GM12878 (cell line): ENCODE data around the gene TREM1. TPM values are rescaled to one million over a fixed set of nuclear protein-coding genes. Genes with fewer than 3 reads are reported as not detected.

Experiments
- ATAC-seq: fragments of 200-7000 bp; cut with Tn5 transposase; 3 replicates; pipeline ENCODE4 v1.9.1; 2020; ENCODE audit warnings: mild to moderate bottlenecking, moderate library complexity
- BruUV-seq: library from RNA; stranded (reverse); fragments of 400-500 nt; replicated peaks from 2 replicates; lab custom pipeline; 2021; lab: Mats Ljungman, UMichigan
- CTCF ChIA-PET: fragments of 300-600 bp; sonication (Branson Sonifier 250); formaldehyde crosslinking; extraction: SDS; loops from one replicate; lab custom pipeline; 2021; ENCODE audit warnings: inconsistent platforms; lab: Yijun Ruan, JAX
- POLR2A ChIA-PET: fragments of 350-600 bp; formaldehyde crosslinking; extraction: SDS; loops from one replicate; lab custom pipeline; 2021; ENCODE audit warnings: inconsistent platforms; lab: Charles Lee
- RAD21 ChIA-PET: fragments of 300-600 bp; sonication (Branson Sonifier 250); formaldehyde crosslinking; loops from one replicate; lab custom pipeline; 2023; ENCODE audit warnings: antibody characterized with exemption; ENCODE audit not compliant: unreplicated experiment; lab: Charles Lee
- SMC1A ChIA-PET: fragments of 300-600 bp; sonication (Branson Sonifier 250); formaldehyde crosslinking; loops from one replicate; lab custom pipeline; 2023; ENCODE audit not compliant: unreplicated experiment, uncharacterized antibody; lab: Charles Lee
- DNase-seq: peaks from one replicate; pipeline ENCODE4 v3.0.0-alpha.2; 2011; ENCODE audit warnings: low read depth, low spot score
- FAIRE-seq: peaks from 3 replicates; lab custom pipeline; 2011; peaks lifted over from hg19 to GRCh38; lab: Jason Lieb, UNC
- H2AFZ ChIP-seq: 2 replicates; pipeline ENCODE4 v1.6.0; 2011; ENCODE audit warnings: low read depth, low read length, control low read depth; ENCODE audit not compliant: control insufficient read depth
- H3K27ac ChIP-seq: 2 replicates; pipeline ENCODE4 v1.5.1; 2011; ENCODE audit warnings: control low read depth; ENCODE audit not compliant: control insufficient read depth, insufficient read depth
- H3K27me3 ChIP-seq, 2 experiments: replicated peaks in 1 of 2; 2 replicates each; pipeline versions ENCODE4 v1.6.0 to v1.6.1; 2011; ENCODE audit warnings: low read length in 1 of 2; ENCODE audit not compliant: control insufficient read depth in 2 of 2, insufficient read depth in 2 of 2
- H3K36me3 ChIP-seq, 2 experiments: 2 replicates each; pipeline ENCODE4 v1.5.1; 2011; ENCODE audit warnings: low read length in 1 of 2; ENCODE audit not compliant: control insufficient read depth in 2 of 2, insufficient read depth in 2 of 2
- H3K4me1 ChIP-seq: 2 replicates; pipeline ENCODE4 v1.6.1; 2011; ENCODE audit warnings: mild to moderate bottlenecking, low read length, moderate library complexity, mixed read lengths; ENCODE audit not compliant: control insufficient read depth, insufficient read depth
- H3K4me2 ChIP-seq: 2 replicates; pipeline ENCODE4 v1.6.0; 2011; ENCODE audit warnings: control low read depth; ENCODE audit not compliant: control insufficient read depth, insufficient read depth
- H3K4me3 ChIP-seq: fragments of 200-600 bp; sonication (generic); 2 replicates; pipeline ENCODE4 v1.5.1; 2016
- H3K79me2 ChIP-seq: 2 replicates; pipeline ENCODE4 v1.6.0; 2011; ENCODE audit warnings: low read length; ENCODE audit not compliant: control insufficient read depth, insufficient read depth
- H3K9ac ChIP-seq: 2 replicates; pipeline ENCODE4 v1.8.0; 2011; ENCODE audit warnings: low read length, control low read depth, mixed read lengths; ENCODE audit not compliant: control insufficient read depth, insufficient read depth
- H3K9me3 ChIP-seq: replicated peaks from 3 replicates; pipeline ENCODE4 v1.5.1; 2011; ENCODE audit warnings: mild to moderate bottlenecking, low read length; ENCODE audit not compliant: control insufficient read depth, insufficient read depth
- H4K20me1 ChIP-seq: 2 replicates; pipeline ENCODE4 v1.6.0; 2011; ENCODE audit not compliant: control insufficient read depth, insufficient read depth
- FOS ChIP-seq: IDR thresholded peaks from 3 replicates; pipeline ENCODE4 v1.6.1; 2011; ENCODE audit warnings: borderline replicate concordance; ENCODE audit not compliant: insufficient read length; ENCODE audit errors: extremely low read depth
- IRF3 ChIP-seq: fragments of 450-650 bp; IDR thresholded peaks from 2 replicates; pipeline ENCODE4 v1.6.1; 2014; ENCODE audit warnings: mild to moderate bottlenecking
- MAX ChIP-seq: IDR thresholded peaks from 2 replicates; pipeline ENCODE4 v1.6.1; 2012; ENCODE audit warnings: low read depth, low read length, improper control_type of control experiment
- MEF2B ChIP-seq: fragments of 450-650 bp; IDR thresholded peaks from 2 replicates; pipeline ENCODE4 v1.6.1; 2018; ENCODE audit warnings: mild to moderate bottlenecking, moderate library complexity; ENCODE audit not compliant: partially characterized antibody, poor library complexity, severe bottlenecking
- MYB ChIP-seq: fragments of 150-350 bp; IDR thresholded peaks from 2 replicates; pipeline ENCODE4 v1.6.1; 2014; ENCODE audit warnings: mild to moderate bottlenecking, low read depth, low read length, borderline replicate concordance
- PKNOX1 ChIP-seq: fragments of 450-650 bp; IDR thresholded peaks from 2 replicates; pipeline ENCODE4 v1.6.1; 2016; ENCODE audit warnings: mild to moderate bottlenecking
- RBBP5 ChIP-seq: fragments of 200-600 bp; sonication (generic); conservative IDR thresholded peaks from 2 replicates; pipeline ENCODE4 v1.6.1; 2016
- RELA ChIP-seq: fragments of 450-650 bp; IDR thresholded peaks from 2 replicates; pipeline ENCODE4 v1.8.0; 2014; ENCODE audit warnings: borderline replicate concordance; ENCODE audit not compliant: partially characterized antibody
- RELB ChIP-seq: fragments of 450-650 bp; IDR thresholded peaks from 2 replicates; pipeline ENCODE4 v1.6.1; 2017; ENCODE audit warnings: low read depth, mild to moderate bottlenecking, moderate library complexity
- SKIL ChIP-seq: fragments of 450-650 bp; IDR thresholded peaks from 2 replicates; pipeline ENCODE4 v1.6.1; 2017; ENCODE audit warnings: mild to moderate bottlenecking, low read depth, inconsistent platforms; ENCODE audit not compliant: poor library complexity, severe bottlenecking
- SRF ChIP-seq, 2 experiments: IDR thresholded peaks; 2 replicates each; pipeline ENCODE4 v1.6.1; 2011; ENCODE audit warnings: low read depth in 2 of 2, low read length in 2 of 2, mild to moderate bottlenecking in 1 of 2, moderate library complexity in 1 of 2
- ZBTB4 ChIP-seq: fragments of 450-650 bp; formaldehyde crosslinking; IDR thresholded peaks from 2 replicates; pipeline ENCODE4 v1.4.0; 2022; ENCODE audit warnings: mild to moderate bottlenecking, moderate library complexity
- ZSCAN29 ChIP-seq: fragments of 450-650 bp; IDR thresholded peaks from 2 replicates; pipeline ENCODE4 v1.6.1; 2017; ENCODE audit warnings: mild to moderate bottlenecking, moderate library complexity
- WGBS: methylation state at CpG from one replicate; pipeline ENCODE4 v1.1.6; 2016; ENCODE audit warnings: low lambda C conversion rate; ENCODE audit not compliant: insufficient replicate concordance, insufficient coverage; ENCODE audit errors: missing lambda C conversion rate; 5-methylcytosine and 5-hydroxymethylcytosine counted together
- in situ Hi-C: fragments of 300-500 bp; cut with MboI; formaldehyde crosslinking; loops from 9 replicates; pipeline ENCODE4 v1.14.3; 2018; ENCODE audit warnings: mixed read lengths
- intact Hi-C: fragments of 100-400 bp; cut with micrococcal nuclease; formaldehyde crosslinking; loops from one replicate; pipeline ENCODE4 v1.14.2; 2022; ENCODE audit not compliant: unreplicated experiment
- polyA plus RNA-seq, 11 experiments: library from polyadenylated mRNA; depleted of rRNA in 4 of 11; unstranded in 6 of 11; stranded (reverse) in 5 of 11; fragments of >200 nt; fragmentation: Nextera tagmentation in 4 of 11; fragmentation: Illumina TruSeq in 1 of 11; extraction: Ambion mirVana in 4 of 11; extraction: Trizol in 1 of 11; gene quantifications; 1 replicate in 1 of 11; 2 replicates in 10 of 11; pipeline versions ENCODE4 v1.2.1 to v1.2.3, GENCODE V29; 2011 to 2016; ENCODE audit warnings: inconsistent platforms in 2 of 11, missing spikeins in 2 of 11, low read depth in 1 of 11
- total RNA-seq, 4 experiments: library from RNA; depleted of rRNA in 3 of 4; stranded (reverse); fragments of >200 nt in 3 of 4; fragmentation: Illumina TruSeq in 1 of 4; extraction: Trizol in 1 of 4; gene quantifications; 2 replicates each; pipeline versions ENCODE4 v1.2.1 to v1.2.3, GENCODE V29; 2013 to 2021

Gene TREM1
- total and polyA plus RNA-seq, 10 of the 15 experiments (the other 5 are each of a cell fraction or from before 2014, with no cell fraction given): 0.09 to 2.6 (median 0.28) TPM; not detected in 2

- TF ChIP-seq RBBP5: no peak
- no peak for TF ChIP-seq RELB
- TF ChIP-seq ZSCAN29: no peak
- TF ChIP-seq SRF (IDR thresholded peaks at IDR 0.05; ENCODE audit: low read depth in 2 of 2, low read length in 2 of 2): no peak
- TF ChIP-seq PKNOX1: no peak
- TF ChIP-seq MEF2B: no peak
- TF ChIP-seq MAX: no peak
- no peak for TF ChIP-seq RELA
- no peak for TF ChIP-seq FOS
- TF ChIP-seq ZBTB4: no peak
- no peak for TF ChIP-seq MYB
- TF ChIP-seq SKIL: no peak
- TF ChIP-seq IRF3: no peak
- no peak overlapping the region for H3K4me3 ChIP-seq
- ATAC-seq (no peak), DNase-seq (no peak), FAIRE-seq (no peak)
- no peak overlapping the region for H3K4me2 ChIP-seq
- no peak overlapping the region for H3K9ac ChIP-seq
- BruUV-seq: no TSS peak
- H3K4me1 ChIP-seq: no peaks in the 10 kb centered on the region
- SMC1A ChIA-PET: interaction anchor here (0.6 to 3.2 kb wide), 13 partner anchors 10 to 368 kb away, joined by 3 to 44 read pairs (median 11); no protein-coding TSS in a partner anchor
- H3K9me3 ChIP-seq: no peaks in the 10 kb centered on the region
- no peak overlapping the region for H3K27ac ChIP-seq
- intact Hi-C loops (loop anchor here (5.0 kb wide), 1 partner anchor 40 kb away; no protein-coding TSS in a partner anchor), in situ Hi-C loops (no loop called here)
- POLR2A ChIA-PET: interaction anchor here (1.1 kb wide), 1 partner anchor 31 kb away, joined by 3 read pairs; no protein-coding TSS in a partner anchor
- CTCF ChIA-PET: interaction anchor here (0.9 to 6.7 kb wide), 16 partner anchors 11 to 184 kb away, joined by 3 to 68 read pairs (median 7); partner anchors contain the start of gene NCR2
- RAD21 ChIA-PET: interaction anchor here (0.7 to 3.2 kb wide), 12 partner anchors 11 to 253 kb away, joined by 3 to 27 read pairs (median 9); no protein-coding TSS in a partner anchor
- no peak overlapping the region for H2AFZ ChIP-seq
- no peaks in the 10 kb centered on the region for H4K20me1 ChIP-seq
- WGBS: 40% methylated on average over 2 of the region's 2 CpGs
- no peaks in the 10 kb centered on the region for H3K27me3 ChIP-seq
- no peaks in the 10 kb centered on the region for H3K79me2 ChIP-seq
- H3K36me3 ChIP-seq: no peaks in the 10 kb centered on the region
Observed at GRCh38 chr6:41277605-41278004, 8.9 kb downstream of the TREM1 start.
